AG08396 (cell line): Measurements from ENCODE around the gene R3HDM2.

Experiments used
- DNase-seq: peaks from one replicate; pipeline ENCODE4 v3.0.0; 2012; ENCODE audit warnings: low spot score, mixed read lengths

The R3HDM2 gene

GRCh38 chr12:57229046-57229633, 201.7 kb downstream of the R3HDM2 start:
- no peak for DNase-seq

- DNase-seq: no peak
Observed at GRCh38 chr12:57227315-57228115, 203.3 kb downstream of the R3HDM2 start.

DNA sequence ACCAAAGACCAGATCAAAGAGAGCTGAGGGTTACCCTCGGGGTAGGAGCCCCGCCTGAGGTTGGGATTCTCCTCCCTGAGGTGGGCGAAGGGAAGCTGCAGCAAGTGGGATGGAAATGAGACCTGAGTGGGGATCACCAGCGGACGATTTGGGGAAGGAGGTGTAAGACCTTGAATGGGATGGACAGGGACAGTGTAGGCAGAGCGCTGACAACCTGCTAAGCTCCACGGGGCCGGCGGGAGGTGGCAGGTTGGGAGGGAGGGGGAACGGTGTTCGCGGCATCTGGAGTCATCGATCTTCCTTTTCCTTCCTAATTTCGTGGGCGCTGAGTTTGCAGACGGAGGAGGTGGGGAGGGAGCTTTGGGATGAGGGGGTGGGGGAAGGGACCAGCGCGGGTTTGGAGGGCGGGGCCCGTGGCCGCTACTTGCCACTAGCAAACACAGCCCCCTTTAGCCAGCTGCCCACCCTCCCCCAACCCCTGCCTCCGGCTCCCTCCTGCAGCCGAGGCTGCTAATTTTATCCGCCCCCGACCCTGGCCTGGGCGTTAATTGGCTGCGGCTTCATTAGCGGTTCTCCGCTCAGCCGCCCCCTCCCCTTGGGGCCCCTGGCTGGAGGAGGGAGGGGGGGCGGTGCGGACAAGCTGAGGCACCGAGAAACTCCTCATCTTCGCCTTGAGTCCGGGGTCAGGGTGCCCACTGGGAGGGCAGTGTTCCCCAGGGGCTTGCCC, 204.1 kb downstream of the R3HDM2 start:
- DNase-seq: no peak

DNA sequence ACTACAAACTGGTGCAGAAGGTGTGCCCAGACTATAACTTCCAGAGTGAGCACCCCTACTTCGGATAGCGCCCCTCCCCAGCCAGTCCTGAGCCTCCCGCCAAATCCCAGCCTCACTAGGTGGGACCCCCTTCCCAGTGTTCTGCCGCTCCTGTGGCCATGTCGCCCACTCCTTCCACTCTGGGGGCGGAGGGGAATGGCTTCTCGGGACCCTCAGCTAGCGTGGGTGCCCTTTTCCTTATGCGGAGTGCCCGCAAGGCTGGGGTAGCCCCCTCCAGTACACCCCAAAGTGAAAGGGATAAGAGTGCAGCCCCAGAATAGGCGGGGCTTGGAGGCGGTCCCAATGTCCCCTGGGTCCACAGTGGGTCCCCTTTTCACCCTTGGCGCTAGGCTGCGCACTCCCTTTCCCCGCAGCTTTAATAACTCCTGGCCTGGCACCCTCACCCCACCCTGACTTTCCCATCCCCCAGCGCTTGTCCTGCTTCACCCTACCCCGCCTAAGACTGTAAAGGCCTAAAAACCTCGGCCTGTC, 205.1 kb downstream of the R3HDM2 start:
- no peak for DNase-seq

- DNase-seq: no peak
Observed at GRCh38 chr12:57224973-57225679, 205.7 kb downstream of the R3HDM2 start.

DNA sequence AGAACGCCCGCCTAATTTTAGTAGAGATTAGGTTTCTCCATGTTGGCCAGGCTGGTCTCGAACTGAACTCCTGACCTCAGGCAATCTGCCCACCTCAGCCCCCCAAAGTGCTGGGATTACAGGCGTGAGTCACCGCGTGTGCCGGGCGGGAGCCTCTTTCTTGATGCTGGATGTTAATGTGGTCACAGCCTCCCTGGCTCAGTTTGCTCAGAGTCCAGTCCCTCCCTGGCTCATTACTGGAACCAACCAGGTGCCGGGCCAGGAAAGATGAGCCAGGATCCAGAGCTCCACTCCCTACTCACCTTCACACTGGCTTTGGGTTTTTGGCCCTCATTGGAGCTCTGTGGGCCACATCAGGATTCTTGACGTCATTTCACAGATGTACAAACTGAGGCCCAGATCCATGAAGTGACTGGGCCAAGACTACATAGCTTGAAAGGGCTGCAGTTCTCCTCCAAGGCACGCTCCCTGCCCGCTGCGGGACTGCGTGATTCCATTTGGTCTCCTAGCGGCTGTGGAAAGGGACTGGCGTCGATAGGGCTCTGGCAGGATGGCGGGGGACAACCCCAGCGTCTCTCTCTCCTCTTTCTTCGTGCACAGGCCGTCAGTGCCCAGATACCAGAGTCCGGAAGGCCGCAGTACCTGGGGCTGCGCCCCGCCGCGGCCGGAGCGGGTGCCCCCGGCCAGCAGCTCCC, 206.4 kb downstream of the R3HDM2 start:
- DNase-seq: no peak

DNA sequence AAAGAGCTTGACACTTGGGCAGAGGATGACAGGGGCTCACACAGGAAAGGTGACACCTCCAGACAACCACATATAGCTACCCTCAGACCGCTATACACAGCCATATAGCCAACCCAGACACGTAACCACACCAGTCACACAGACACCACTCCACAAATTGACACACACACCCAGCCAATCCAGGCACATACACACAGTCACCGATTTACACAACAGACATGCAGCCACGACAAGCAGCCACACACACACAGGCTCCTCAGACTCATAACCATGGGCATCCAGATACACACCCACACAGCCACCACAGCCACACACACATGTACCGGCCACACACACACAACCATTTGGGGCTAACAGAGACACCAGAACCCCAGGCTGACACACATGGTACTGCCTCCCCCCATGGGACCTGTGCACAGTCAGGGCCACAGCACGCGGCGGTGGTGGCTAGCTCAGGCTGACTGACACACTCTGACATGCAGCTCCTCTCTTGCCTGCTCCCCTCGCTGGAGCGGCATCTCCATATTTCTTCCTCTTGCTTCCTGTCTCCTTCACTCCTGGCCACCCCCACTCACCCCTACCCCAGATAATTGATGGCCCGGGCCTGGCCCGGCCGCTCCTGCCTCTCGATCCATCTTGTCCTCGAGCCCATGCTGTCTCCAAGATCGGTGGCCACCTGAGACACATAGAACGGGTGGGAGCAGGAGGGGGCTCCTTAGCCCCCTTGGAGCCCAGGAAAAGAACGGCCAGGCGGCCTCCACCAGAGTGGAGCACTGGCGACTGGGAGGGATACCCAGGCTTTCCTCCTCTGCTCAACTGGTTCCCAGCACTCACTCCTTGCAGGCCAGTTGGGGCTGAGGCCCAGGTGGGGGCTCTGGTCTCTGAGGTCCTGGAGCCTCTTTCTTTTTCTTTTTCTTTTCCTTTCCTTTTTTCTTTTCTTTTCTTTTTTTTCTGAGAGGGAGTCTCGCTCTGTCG, 207.4 kb downstream of the R3HDM2 start:
- no peak for DNase-seq

GRCh38 chr12:57222286-57223190, 208.3 kb downstream of the R3HDM2 start:
- no peak for DNase-seq

DNA sequence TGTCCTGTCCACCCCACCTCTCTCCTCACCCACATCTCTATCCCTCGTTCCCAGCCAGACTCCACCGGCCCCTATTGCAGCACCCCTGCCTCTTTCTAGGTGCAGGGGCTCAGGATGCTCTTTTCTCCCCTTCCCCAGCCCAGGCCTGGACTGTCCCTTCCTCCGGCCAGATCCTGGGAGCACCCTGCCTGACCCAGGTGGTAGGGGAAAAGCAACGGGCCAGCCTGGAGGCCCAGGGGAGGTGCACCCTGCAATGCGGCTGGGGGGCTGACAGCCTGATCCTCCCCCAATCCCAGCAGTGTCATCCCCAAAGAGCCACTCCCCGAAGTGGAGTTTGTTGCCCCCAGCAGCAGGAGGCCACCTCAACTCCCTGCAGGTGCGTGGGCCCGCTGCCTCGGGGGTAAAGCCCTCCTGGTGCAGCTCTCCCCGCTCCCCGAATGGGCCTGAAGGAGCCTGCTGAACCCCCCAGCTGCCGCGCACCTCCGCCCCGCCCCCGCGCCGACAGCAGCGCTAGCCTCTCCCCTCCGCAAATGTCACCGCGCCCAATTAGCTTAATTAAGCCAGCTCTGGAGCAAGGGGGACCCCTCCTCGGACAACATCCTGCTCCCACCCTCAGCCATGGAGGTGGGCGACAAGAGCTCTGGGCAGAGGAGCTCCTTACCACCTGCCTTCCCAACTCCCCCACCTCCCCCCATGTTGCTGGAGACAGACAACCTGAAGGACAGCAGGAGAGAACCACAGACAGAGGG, 209.5 kb downstream of the R3HDM2 start:
- no peak for DNase-seq

DNA sequence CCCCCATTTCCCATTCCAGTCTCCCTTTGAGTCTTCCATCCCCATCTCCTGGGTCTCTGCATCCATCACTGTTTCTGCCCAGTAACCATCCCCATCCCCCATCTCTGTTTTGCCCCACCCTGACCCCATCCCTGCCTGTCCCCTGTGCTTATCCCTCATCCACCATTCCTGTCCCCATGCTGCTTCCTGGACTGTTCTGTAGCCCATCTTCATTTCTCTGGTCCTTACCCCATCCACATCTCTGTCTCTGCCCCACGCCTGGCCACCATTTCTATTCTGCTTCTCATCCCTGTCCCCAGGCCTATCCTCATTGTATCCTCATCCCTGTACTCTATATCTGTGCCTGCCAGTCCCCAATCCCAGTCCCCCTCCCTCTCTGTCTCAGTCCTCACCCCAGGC, 210.1 kb downstream of the R3HDM2 start:
- no peak for DNase-seq

GRCh38 chr12:57219993-57220754, 210.7 kb downstream of the R3HDM2 start:
- DNase-seq: no peak

GRCh38 chr12:57219205-57219992, 211.4 kb downstream of the R3HDM2 start:
- DNase-seq: no peak

GRCh38 chr12:57218030-57218853, 212.6 kb downstream of the R3HDM2 start:
- DNase-seq: no peak

DNA sequence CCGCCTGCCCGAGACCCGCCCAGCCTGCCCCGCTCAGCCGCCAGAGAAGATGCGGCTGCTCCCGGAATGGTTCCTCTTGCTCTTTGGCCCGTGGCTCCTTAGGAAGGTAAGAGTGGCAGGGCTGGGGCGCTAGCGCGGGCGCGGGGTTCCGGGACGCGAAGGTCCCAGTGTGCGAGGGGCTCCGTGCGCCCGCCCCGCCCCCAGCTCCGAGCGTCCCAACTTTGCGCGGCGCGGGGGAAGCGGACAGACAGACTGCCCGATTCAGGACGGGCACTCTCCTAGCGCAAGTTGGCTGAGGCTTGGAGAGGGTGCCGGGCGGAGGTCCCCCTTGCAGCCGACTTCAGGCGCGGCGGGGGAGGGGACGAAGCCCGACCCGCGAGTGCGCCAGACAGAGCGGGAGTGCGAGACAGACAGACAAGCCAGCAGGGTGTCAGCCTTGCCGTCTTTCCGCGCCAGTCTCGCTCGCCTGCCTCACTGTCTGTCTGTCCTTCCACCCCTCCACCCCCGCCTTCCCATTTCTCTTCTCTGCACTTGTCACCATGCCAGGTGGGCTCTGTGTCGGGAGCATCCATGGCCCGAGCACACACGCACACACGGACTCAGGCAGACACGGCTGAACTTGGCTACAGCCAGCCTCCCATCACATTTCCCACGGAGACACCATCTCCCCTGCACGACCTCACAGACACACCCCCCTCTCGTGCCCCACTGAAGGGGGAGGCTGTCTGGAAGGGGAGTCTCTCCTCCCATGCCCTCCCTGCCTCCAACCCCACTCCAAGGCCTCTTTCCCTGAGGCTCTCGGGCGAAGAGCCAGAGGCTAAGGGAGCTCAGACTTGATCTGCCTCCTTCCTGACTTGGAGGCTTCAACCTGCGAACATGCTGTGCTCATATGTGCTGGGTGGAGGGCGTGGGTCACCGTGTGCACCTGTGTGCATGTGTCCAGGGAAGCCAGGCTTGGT, 213.6 kb downstream of the R3HDM2 start:
- DNase-seq: no peak
